SK-N-SH (cell line): Measurements from ENCODE around the gene HBP1. TPM values are rescaled to one million over a fixed set of nuclear protein-coding genes. Genes with fewer than 3 reads are reported as not detected.

Source experiments
- CTCF ChIA-PET: fragments of 300-600, 350-600 bp; formaldehyde crosslinking; extraction: SDS; loops from one replicate; lab custom pipeline; 2021; lab: Yijun Ruan, JAX
- POLR2A ChIA-PET: fragments of 350-600 bp; sonication (Branson Sonifier 250); formaldehyde crosslinking; extraction: SDS; loops from one replicate; lab custom pipeline; 2020; ENCODE audit warnings: antibody characterized with exemption, inconsistent platforms; lab: Yijun Ruan, JAX
- DNase-seq: peaks from one replicate; pipeline ENCODE4 v3.0.0; 2012
- H2AFZ ChIP-seq: fragments of 200-600 bp; sonication (generic); 2 replicates; pipeline ENCODE4 v1.8.1; 2016; ENCODE audit warnings: antibody characterized with exemption, mild to moderate bottlenecking, low read depth
- H3F3A ChIP-seq: fragments of 200-600 bp; sonication (generic); replicated peaks from 2 replicates; pipeline ENCODE3; 2016; ENCODE audit warnings: antibody characterized with exemption, mild to moderate bottlenecking; ENCODE audit not compliant: insufficient read depth
- H3K27ac ChIP-seq, 2 experiments: fragments of 200-500 bp in 1 of 2; fragments of 200-600 bp in 1 of 2; sonication (Bioruptor generic) in 1 of 2; sonication (generic), shearing (Covaris generic) in 1 of 2; 2 replicates each; pipeline versions ENCODE4 v1.5.1 to v1.6.1; 2014 to 2016; ENCODE audit warnings: low read depth in 2 of 2, inconsistent platforms in 1 of 2, low read length in 1 of 2, mild to moderate bottlenecking in 1 of 2, mixed read lengths in 1 of 2
- H3K27me3 ChIP-seq: fragments of 200-600 bp; sonication (generic), shearing (Covaris generic); 2 replicates; pipeline ENCODE4 v1.6.1; 2016; ENCODE audit warnings: mixed run types; ENCODE audit not compliant: insufficient read depth
- H3K36me3 ChIP-seq, 2 experiments: fragments of 200-500 bp in 1 of 2; fragments of 200-600 bp in 1 of 2; sonication (Bioruptor generic) in 1 of 2; sonication (generic) in 1 of 2; replicated peaks in 1 of 2; 2 replicates each; pipeline versions ENCODE3 to v1.5.1; 2014 to 2016; ENCODE audit warnings: low read length in 1 of 2, mild to moderate bottlenecking in 1 of 2; ENCODE audit not compliant: insufficient read depth in 2 of 2, control insufficient read depth in 1 of 2
- H3K4me1 ChIP-seq, 2 experiments: fragments of 200-500 bp in 1 of 2; fragments of 200-600 bp in 1 of 2; sonication (Bioruptor generic) in 1 of 2; sonication (generic), shearing (Covaris generic) in 1 of 2; 2 replicates each; pipeline versions ENCODE4 v1.5.1 to v1.6.1; 2014 to 2016; ENCODE audit warnings: low read depth in 1 of 2, low read length in 1 of 2, mixed run types in 1 of 2; ENCODE audit not compliant: insufficient read depth in 2 of 2, control insufficient read depth in 1 of 2
- H3K4me2 ChIP-seq: fragments of 200-600 bp; sonication (generic), shearing (Covaris generic); 2 replicates; pipeline ENCODE4 v1.6.1; 2017; ENCODE audit warnings: mixed run types
- H3K4me3 ChIP-seq, 2 experiments: fragments of 200-500 bp in 1 of 2; fragments of 200-600 bp in 1 of 2; sonication (Bioruptor generic) in 1 of 2; sonication (generic), shearing (Covaris generic) in 1 of 2; 2 replicates each; pipeline versions ENCODE4 v1.5.1 to v1.8.1; 2014 to 2016; ENCODE audit warnings: low read depth in 2 of 2, inconsistent platforms in 1 of 2, low read length in 1 of 2, mild to moderate bottlenecking in 1 of 2, mixed read lengths in 1 of 2, moderate library complexity in 1 of 2
- H3K79me2 ChIP-seq: fragments of 200-600 bp; sonication (generic); 2 replicates; pipeline ENCODE4 v1.8.1; 2017; ENCODE audit warnings: mild to moderate bottlenecking; ENCODE audit not compliant: insufficient read depth
- H3K9ac ChIP-seq: fragments of 200-600 bp; sonication (generic); 2 replicates; pipeline ENCODE4 v1.6.1; 2017; ENCODE audit warnings: mixed run types
- H3K9me2 ChIP-seq: fragments of 200-600 bp; sonication (generic); 2 replicates; pipeline ENCODE4 v1.6.1; 2017; ENCODE audit warnings: mixed run types
- H3K9me3 ChIP-seq: fragments of 200-600 bp; sonication (generic); 2 replicates; pipeline ENCODE4 v1.6.1; 2017; ENCODE audit warnings: mixed run types, mild to moderate bottlenecking, moderate library complexity
- H4K20me1 ChIP-seq: fragments of 200-600 bp; sonication (generic); 2 replicates; pipeline ENCODE4 v1.6.1; 2017; ENCODE audit warnings: mild to moderate bottlenecking, mixed run types; ENCODE audit not compliant: insufficient read depth
- CHD2 ChIP-seq: fragments of 150-350 bp; IDR thresholded peaks from 2 replicates; pipeline ENCODE4 v1.6.1; 2018; ENCODE audit warnings: low read length; ENCODE audit not compliant: partially characterized antibody
- ELF1 ChIP-seq: IDR thresholded peaks from 2 replicates; pipeline ENCODE4 v1.4.0; 2012
- EP300 ChIP-seq, 2 experiments: IDR thresholded peaks; 2 replicates each; pipeline versions ENCODE4 v1.4.0 to v1.6.1; 2012; ENCODE audit warnings: borderline replicate concordance in 1 of 2, low read depth in 1 of 2, low read length in 1 of 2
- FOSL2 ChIP-seq: IDR thresholded peaks from 2 replicates; pipeline ENCODE4 v1.4.0; 2012; ENCODE audit warnings: low read depth, mild to moderate bottlenecking, moderate library complexity, borderline replicate concordance
- FOXM1 ChIP-seq: IDR thresholded peaks from 2 replicates; pipeline ENCODE4 v1.4.0; 2012; ENCODE audit warnings: low read depth, mild to moderate bottlenecking
- GABPA ChIP-seq: IDR thresholded peaks from 2 replicates; pipeline ENCODE4 v1.4.0; 2012; ENCODE audit warnings: low read depth, mild to moderate bottlenecking
- GATA2 ChIP-seq: sonication (generic); formaldehyde crosslinking; IDR thresholded peaks from 2 replicates; pipeline ENCODE4 v1.5.0; 2020; ENCODE audit warnings: mild to moderate bottlenecking, missing genetic modification reagents
- IRF3 ChIP-seq: fragments of 150-350 bp; IDR thresholded peaks from 2 replicates; pipeline ENCODE4 v1.6.1; 2016; ENCODE audit warnings: mild to moderate bottlenecking, low read depth, low read length
- JUND ChIP-seq: IDR thresholded peaks from 2 replicates; pipeline ENCODE4 v1.4.0; 2012
- MAX ChIP-seq: IDR thresholded peaks from 2 replicates; pipeline ENCODE4 v1.4.0; 2012; ENCODE audit warnings: low read depth
- MEF2A ChIP-seq: IDR thresholded peaks from 2 replicates; pipeline ENCODE4 v1.4.0; 2012; ENCODE audit warnings: low read depth, borderline replicate concordance
- MXI1 ChIP-seq: IDR thresholded peaks from 2 replicates; pipeline ENCODE4 v1.6.1; 2012; ENCODE audit warnings: mild to moderate bottlenecking, low read depth, low read length, improper control_type of control experiment
- NFIC ChIP-seq: IDR thresholded peaks from 2 replicates; pipeline ENCODE4 v1.4.0; 2012; ENCODE audit warnings: borderline replicate concordance
- RAD21 ChIP-seq: IDR thresholded peaks from 2 replicates; pipeline ENCODE4 v1.6.1; 2012; ENCODE audit warnings: mild to moderate bottlenecking, low read length
- REST ChIP-seq: IDR thresholded peaks from 2 replicates; pipeline ENCODE4 v1.6.1; 2012; ENCODE audit warnings: mild to moderate bottlenecking, low read depth, low read length, moderate library complexity
- RFX5 ChIP-seq: IDR thresholded peaks from 2 replicates; pipeline ENCODE4 v1.6.1; 2012; ENCODE audit warnings: mild to moderate bottlenecking, improper control_type of control experiment, low read length
- RXRA ChIP-seq: IDR thresholded peaks from 2 replicates; pipeline ENCODE4 v1.4.0; 2012; ENCODE audit warnings: low read depth, mild to moderate bottlenecking, borderline replicate concordance
- SIN3A ChIP-seq: IDR thresholded peaks from 2 replicates; pipeline ENCODE4 v1.6.1; 2012; ENCODE audit warnings: low read depth, mild to moderate bottlenecking, low read length, moderate library complexity, borderline replicate concordance
- SMC3 ChIP-seq: IDR thresholded peaks from 2 replicates; pipeline ENCODE4 v1.6.1; 2012; ENCODE audit warnings: low read depth, low read length, improper control_type of control experiment
- TAF1 ChIP-seq: IDR thresholded peaks from 2 replicates; pipeline ENCODE4 v1.6.1; 2012; ENCODE audit warnings: low read depth, mild to moderate bottlenecking, low read length, moderate library complexity, borderline replicate concordance
- TCF12 ChIP-seq: IDR thresholded peaks from 2 replicates; pipeline ENCODE4 v1.4.0; 2012
- USF1 ChIP-seq: IDR thresholded peaks from 2 replicates; pipeline ENCODE4 v1.4.0; 2012; ENCODE audit warnings: low read depth, borderline replicate concordance
- USF2 ChIP-seq: fragments of 150-350 bp; IDR thresholded peaks from 2 replicates; pipeline ENCODE4 v1.6.1; 2017; ENCODE audit warnings: antibody characterized with exemption, low read length, low read depth, borderline replicate concordance
- WGBS: methylation state at CpG from one replicate; pipeline ENCODE4 v1.1.6; 2017; ENCODE audit warnings: low lambda C conversion rate; 5-methylcytosine and 5-hydroxymethylcytosine counted together
- polyA plus RNA-seq, 3 experiments: library from polyadenylated mRNA; depleted of rRNA; stranded (reverse); fragments of >200 nt; gene quantifications; 2 replicates each; pipeline ENCODE4 v1.2.3, GENCODE V29; 2012

HBP1 gene
- polyA plus RNA-seq, 1 of the 3 experiments (the other 2 are of a cell fraction), result 27.2 TPM

GRCh38 chr7:107180378-107180777 lies 11.6 kb downstream of the HBP1 start:
- Histone ChIP-seq H3K4me2 (peak overlapping the region; percentile 16; the same call in 1 of the 2 replicates), H2AFZ (no peak overlapping the region), H3K36me3 (peaks cover 42 to 51% of the 10 kb centered on the region in 2 experiments), H3F3A (peaks cover 28% of the 10 kb centered on the region), H4K20me1 (peaks cover 59% of the 10 kb centered on the region), H3K27me3 (no peaks in the 10 kb centered on the region), H3K4me1 (peaks cover 0 to 18% of the 10 kb centered on the region in 2 experiments; a peak in 3 of 4 replicates), H3K4me3 (no peak overlapping the region), H3K27ac (peak overlapping the region in 1 of 2 experiments; percentile 49; a peak in 2 of 4 replicates), H3K9me2 (no peaks in the 10 kb centered on the region), H3K79me2 (peaks cover 55% of the 10 kb centered on the region), H3K9me3 (no peaks in the 10 kb centered on the region), H3K9ac (no peak overlapping the region)
- no peak for DNase-seq
- no peak for TF ChIP-seq RAD21
- TF ChIP-seq ELF1, result no peak
- TF ChIP-seq USF2, result no peak
- TF ChIP-seq EP300 (IDR thresholded peaks at IDR 0.05; ENCODE audit: borderline replicate concordance in 1 of 2, low read depth in 1 of 2, low read length in 1 of 2), result no peak
- peak; percentile 68; the same call in 1 of the 2 replicates for TF ChIP-seq FOSL2
- no peak for TF ChIP-seq MAX
- no peak for TF ChIP-seq CHD2
- no peak for TF ChIP-seq SIN3A
- TF ChIP-seq NFIC, result peak; percentile 94
- no peak for TF ChIP-seq GABPA
- TF ChIP-seq SMC3, result no peak
- peak; percentile 80 for TF ChIP-seq JUND
- no peak for TF ChIP-seq IRF3
- TF ChIP-seq TCF12, result peak; percentile 61
- TF ChIP-seq MEF2A, result no peak
- no peak for TF ChIP-seq FOXM1
- no peak for TF ChIP-seq RXRA
- no peak for TF ChIP-seq RFX5
- POLR2A ChIA-PET, result interaction anchor here (1.3 kb wide), 1 partner anchor 12 kb away, joined by 3 read pairs; the partner anchor contains the start of gene HBP1
- CTCF ChIA-PET, result interaction anchor here (0.6 to 5.3 kb wide), 12 partner anchors 14 to 1004 kb away, joined by 3 to 22 read pairs (median 3); partner anchors contain the start of gene CBLL1
- WGBS, result 67% methylated on average over 1 of the region's 1 CpG

GRCh38 chr7:107181172-107181571 lies 12.4 kb downstream of the HBP1 start:
- 93% methylated on average over 5 of the region's 5 CpGs for WGBS
- no peak overlapping the region for H3K4me3 ChIP-seq
- no peaks in the 10 kb centered on the region for H3K9me3 ChIP-seq
- H3K4me2 ChIP-seq, result no peak overlapping the region
- no peaks in the 10 kb centered on the region for H3K9me2 ChIP-seq
- H3K4me1 ChIP-seq, result peaks cover 0 to 18% of the 10 kb centered on the region in 2 experiments; a peak in 3 of 4 replicates
- peaks cover 53% of the 10 kb centered on the region for H4K20me1 ChIP-seq
- no peak overlapping the region for H3K9ac ChIP-seq
- H3F3A ChIP-seq, result peaks cover 28% of the 10 kb centered on the region
- H3K27ac ChIP-seq, result 0 out of 4 replicates have a peak overlapping the region, but pooled peaks of 1 of the 2 experiments have one; percentile 49
- H3K27me3 ChIP-seq, result no peaks in the 10 kb centered on the region
- peaks cover 47% of the 10 kb centered on the region for H3K79me2 ChIP-seq
- peaks cover 50 to 59% of the 10 kb centered on the region in 2 experiments for H3K36me3 ChIP-seq
- H2AFZ ChIP-seq, result no peak overlapping the region
- ChIA-PET POLR2A (interaction anchor here (1.3 kb wide), 1 partner anchor 12 kb away, joined by 3 read pairs; the partner anchor contains the start of gene HBP1), CTCF (interaction anchor here (0.8 to 5.3 kb wide), 9 partner anchors 13 to 1005 kb away, joined by 3 to 22 read pairs (median 3); partner anchors contain the start of genes CBLL1 and HBP1)
- DNase-seq, result no peak
- no peak for TF ChIP-seq MXI1
- no peak for TF ChIP-seq USF1
- TF ChIP-seq GATA2, result no peak
- no peak for TF ChIP-seq SIN3A
- no peak for TF ChIP-seq NFIC
- TF ChIP-seq REST, result no peak
- TF ChIP-seq RAD21, result no peak
- TF ChIP-seq TAF1, result no peak
- no peak for TF ChIP-seq MEF2A
